Suprapubic skin (tissue), 4 donors: Measurements from ENCODE around the gene MMD.

ENCODE experiments used
- EP300 ChIP-seq: sonication (generic); formaldehyde crosslinking; IDR thresholded peaks from one replicate; pipeline ENCODE4 v1.6.1; 2017; ENCODE audit warnings: antibody characterized with exemption
- POLR2AphosphoS5 ChIP-seq, 3 donors: sonication (generic); formaldehyde crosslinking; IDR thresholded peaks; one replicate each; pipeline ENCODE4 v1.6.1; 2017; ENCODE audit warnings: antibody characterized with exemption in 3 of 3
- TF ChIP-seq, protein P1 (sequence below), 2 donors: fragments of 200-600 bp in 1 of 2; fragments of 450-650 bp in 1 of 2; sonication (generic) in 1 of 2; IDR thresholded peaks; one replicate each; pipeline ENCODE4 v1.5.1; 2016 to 2019; ENCODE audit warnings: antibody characterized with exemption in 2 of 2, mild to moderate bottlenecking in 1 of 2, moderate library complexity in 1 of 2

DNA sequence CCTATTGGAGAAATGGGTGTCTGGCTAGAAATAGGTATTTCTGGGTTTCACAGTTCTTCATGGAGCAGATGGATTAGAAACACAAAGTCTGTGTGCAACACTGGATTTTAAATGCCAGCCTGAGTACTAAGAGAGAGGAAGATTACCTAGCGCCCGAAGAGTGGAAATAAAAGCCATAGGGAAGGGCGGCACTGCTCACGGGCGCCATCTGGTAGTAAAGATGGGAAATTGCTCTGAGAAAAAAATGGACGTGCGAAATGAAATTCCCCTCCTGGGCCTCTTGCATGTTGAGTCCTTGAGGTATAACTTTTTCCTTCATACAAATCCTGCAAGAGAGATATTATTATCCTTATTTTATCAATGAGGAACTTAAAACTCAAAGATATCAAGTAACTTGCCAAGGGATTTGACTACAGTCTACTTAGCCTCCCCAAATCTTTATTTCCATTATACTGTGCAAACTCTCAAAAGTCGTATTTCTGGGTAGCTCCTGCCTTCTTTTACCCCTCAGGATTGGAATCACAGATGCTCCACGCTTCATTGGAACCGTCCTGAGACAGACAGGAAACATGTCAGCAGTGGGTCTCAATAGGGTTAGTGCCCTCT, 72.8 kb downstream of the MMD start:
- TF ChIP-seq, protein P1, sequence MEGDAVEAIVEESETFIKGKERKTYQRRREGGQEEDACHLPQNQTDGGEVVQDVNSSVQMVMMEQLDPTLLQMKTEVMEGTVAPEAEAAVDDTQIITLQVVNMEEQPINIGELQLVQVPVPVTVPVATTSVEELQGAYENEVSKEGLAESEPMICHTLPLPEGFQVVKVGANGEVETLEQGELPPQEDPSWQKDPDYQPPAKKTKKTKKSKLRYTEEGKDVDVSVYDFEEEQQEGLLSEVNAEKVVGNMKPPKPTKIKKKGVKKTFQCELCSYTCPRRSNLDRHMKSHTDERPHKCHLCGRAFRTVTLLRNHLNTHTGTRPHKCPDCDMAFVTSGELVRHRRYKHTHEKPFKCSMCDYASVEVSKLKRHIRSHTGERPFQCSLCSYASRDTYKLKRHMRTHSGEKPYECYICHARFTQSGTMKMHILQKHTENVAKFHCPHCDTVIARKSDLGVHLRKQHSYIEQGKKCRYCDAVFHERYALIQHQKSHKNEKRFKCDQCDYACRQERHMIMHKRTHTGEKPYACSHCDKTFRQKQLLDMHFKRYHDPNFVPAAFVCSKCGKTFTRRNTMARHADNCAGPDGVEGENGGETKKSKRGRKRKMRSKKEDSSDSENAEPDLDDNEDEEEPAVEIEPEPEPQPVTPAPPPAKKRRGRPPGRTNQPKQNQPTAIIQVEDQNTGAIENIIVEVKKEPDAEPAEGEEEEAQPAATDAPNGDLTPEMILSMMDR (IDR thresholded peaks at IDR 0.05), result peak; percentile 72 to 79
- TF ChIP-seq EP300 (no peak), POLR2AphosphoS5 (IDR thresholded peaks at IDR 0.05) (no peak)
